Measurements from ENCODE around the gene SMARCD3.

DNA sequence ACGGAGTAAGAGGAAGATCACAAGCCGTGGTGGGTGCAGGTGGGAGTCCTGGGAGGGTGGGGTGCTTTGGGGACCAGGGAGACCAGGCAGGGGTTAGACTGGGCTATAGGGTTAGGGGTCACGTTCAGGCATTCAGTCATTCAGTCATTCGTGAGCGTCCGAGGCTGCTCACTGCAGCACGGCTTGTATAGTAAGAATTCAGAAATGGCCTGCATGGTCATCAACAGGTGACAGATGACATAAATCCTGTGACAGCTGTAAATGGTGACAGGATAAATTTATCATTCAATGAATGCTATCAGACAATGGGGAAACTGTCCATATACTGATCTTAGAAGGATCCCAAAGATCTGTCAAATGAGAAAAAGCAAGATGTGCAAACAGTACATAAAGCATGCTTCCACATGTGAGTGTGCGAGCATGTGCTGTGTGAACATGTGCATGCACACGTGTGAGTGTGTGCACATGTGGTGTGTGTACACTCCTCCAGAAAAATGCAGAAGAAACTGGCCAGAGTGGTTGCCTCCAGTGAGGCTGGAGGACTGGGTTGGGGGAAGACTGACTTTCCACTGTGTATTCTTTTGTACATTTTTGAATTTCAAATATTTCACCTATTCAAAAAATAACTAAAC is 32.0 kb upstream of the SMARCD3 start:
- TF ChIP-seq, protein P1, sequence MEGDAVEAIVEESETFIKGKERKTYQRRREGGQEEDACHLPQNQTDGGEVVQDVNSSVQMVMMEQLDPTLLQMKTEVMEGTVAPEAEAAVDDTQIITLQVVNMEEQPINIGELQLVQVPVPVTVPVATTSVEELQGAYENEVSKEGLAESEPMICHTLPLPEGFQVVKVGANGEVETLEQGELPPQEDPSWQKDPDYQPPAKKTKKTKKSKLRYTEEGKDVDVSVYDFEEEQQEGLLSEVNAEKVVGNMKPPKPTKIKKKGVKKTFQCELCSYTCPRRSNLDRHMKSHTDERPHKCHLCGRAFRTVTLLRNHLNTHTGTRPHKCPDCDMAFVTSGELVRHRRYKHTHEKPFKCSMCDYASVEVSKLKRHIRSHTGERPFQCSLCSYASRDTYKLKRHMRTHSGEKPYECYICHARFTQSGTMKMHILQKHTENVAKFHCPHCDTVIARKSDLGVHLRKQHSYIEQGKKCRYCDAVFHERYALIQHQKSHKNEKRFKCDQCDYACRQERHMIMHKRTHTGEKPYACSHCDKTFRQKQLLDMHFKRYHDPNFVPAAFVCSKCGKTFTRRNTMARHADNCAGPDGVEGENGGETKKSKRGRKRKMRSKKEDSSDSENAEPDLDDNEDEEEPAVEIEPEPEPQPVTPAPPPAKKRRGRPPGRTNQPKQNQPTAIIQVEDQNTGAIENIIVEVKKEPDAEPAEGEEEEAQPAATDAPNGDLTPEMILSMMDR (IDR thresholded peaks at IDR 0.05) = no peak
- TF ChIP-seq POLR2A (IDR thresholded peaks at IDR 0.05) = no peak
